ENCODE measurements around the gene SIRT3. TPM values are rescaled to one million over a fixed set of nuclear protein-coding genes. Genes with fewer than 3 reads are reported as not detected.
"Not testable (repeated sequence)": the region's sequence is repeated elsewhere in the genome, so short reads cannot be mapped to it uniquely, and the experiment has no call there.

SIRT3 gene
- total RNA-seq, 1 donor from 2014 or later = 9.0 TPM

GRCh38 chr11:202490-202889 is 33.7 kb downstream of the SIRT3 start:
- no peak for DNase-seq

GRCh38 chr11:201966-202365 is 34.2 kb downstream of the SIRT3 start:
- no peak for DNase-seq

GRCh38 chr11:200224-201003 is 35.7 kb downstream of the SIRT3 start:
- DNase-seq = no peak

- no peak for DNase-seq
Observed at GRCh38 chr11:199782-200181, 36.4 kb downstream of the SIRT3 start.

- no peak for DNase-seq
Observed at GRCh38 chr11:199004-199581, 37.0 kb downstream of the SIRT3 start.

GRCh38 chr11:198236-198806 is 37.8 kb downstream of the SIRT3 start:
- DNase-seq = no peak

GRCh38 chr11:197741-198235 is 38.4 kb downstream of the SIRT3 start:
- no peak for DNase-seq

GRCh38 chr11:196786-197731 is 39.1 kb downstream of the SIRT3 start:
- no peak for DNase-seq

GRCh38 chr11:193481-193880 is 42.7 kb downstream of the SIRT3 start:
- DNase-seq = not testable (repeated sequence)

- DNase-seq = not testable (repeated sequence)
Observed at GRCh38 chr11:192674-193128, 43.4 kb downstream of the SIRT3 start, which contains the start of gene SCGB1C1. Gene SCGB1C1 (plus strand): TSS chr11:193078. CDS start chr11:193100, 22 bp downstream.

- not testable (repeated sequence) for DNase-seq
Observed at GRCh38 chr11:191490-192478, 44.4 kb downstream of the SIRT3 start.

GRCh38 chr11:190546-190945 is 45.6 kb downstream of the SIRT3 start:
- DNase-seq = not testable (repeated sequence)

GRCh38 chr11:189843-190311 is 46.3 kb downstream of the SIRT3 start:
- DNase-seq = not testable (repeated sequence)

GRCh38 chr11:189200-189783 is 46.9 kb downstream of the SIRT3 start:
- not testable (repeated sequence) for DNase-seq

GRCh38 chr11:180242-180641 is 55.9 kb downstream of the SIRT3 start:
- DNase-seq = not testable (repeated sequence)

Other genes with a start within 250 kb of the SIRT3 start
- not detected in 2 replicates for gene SCGB1C1, start 43.3 kb downstream of the SIRT3 start, total RNA-seq
- gene BET1L, start 28.9 kb downstream of the SIRT3 start, total RNA-seq = 13.4 and 17.3 TPM in 2 replicates
- gene RIC8A, start 28.6 kb downstream of the SIRT3 start, total RNA-seq = 127 and 140 TPM in 2 replicates
- 160 and 183 TPM in 2 replicates for gene PSMD13, start 634 bp upstream of the SIRT3 start, total RNA-seq
- not detected in 2 replicates for gene NLRP6, start 42.1 kb upstream of the SIRT3 start, total RNA-seq
- gene PGGHG, start 52.8 kb upstream of the SIRT3 start, total RNA-seq = 15.1 and 28.4 TPM in 2 replicates
- gene IFITM5, start 63.2 kb upstream of the SIRT3 start, total RNA-seq = not detected in 2 replicates
- gene IFITM2, start 71.5 kb upstream of the SIRT3 start, total RNA-seq = 69.8 and 135 TPM in 2 replicates
- 0.37 and 3.4 TPM in 2 replicates for gene IFITM1, start 77.7 kb upstream of the SIRT3 start, total RNA-seq
- gene IFITM3, start 84.5 kb upstream of the SIRT3 start, total RNA-seq = 41.4 and 80.2 TPM in 2 replicates
- gene B4GALNT4, start 133.2 kb upstream of the SIRT3 start, total RNA-seq = 0.42 and 5.6 TPM in 2 replicates
- gene PKP3, start 157.9 kb upstream of the SIRT3 start, total RNA-seq = 0.09 and 0.68 TPM in 2 replicates
- 43.2 and 52.2 TPM in 2 replicates for gene SIGIRR, start 178.7 kb upstream of the SIRT3 start, total RNA-seq
- gene ANO9, start 205.7 kb upstream of the SIRT3 start, total RNA-seq = 0.42 and 10.7 TPM in 2 replicates
- 34.5 and 50.2 TPM in 2 replicates for gene PTDSS2, start 213.9 kb upstream of the SIRT3 start, total RNA-seq

Measured in dermis blood vessel endothelial cell (primary cell).